Right cardiac atrium (tissue), 5 donors: Measurements from ENCODE around the gene ZFAND3. TPM values are rescaled to one million over a fixed set of nuclear protein-coding genes. Genes with fewer than 3 reads are reported as not detected.
"Not testable (repeated sequence)": the region's sequence is repeated elsewhere in the genome, so short reads cannot be mapped to it uniquely, and the experiment has no call there.

Experiments used
- ATAC-seq, 2 donors: fragments of 200-7000 bp; cut with Tn5 transposase; one replicate each; pipeline versions ENCODE4 v1.8.0 to v1.9.1; 2020; ENCODE audit warnings: moderate library complexity in 2 of 2, mild to moderate bottlenecking in 1 of 2
- DNase-seq, 3 donors: peaks; one replicate each; pipeline ENCODE4 v3.0.0-alpha.2; 2020
- H3K27ac ChIP-seq: one replicate; pipeline ENCODE4 v1.5.1; 2013; ENCODE audit warnings: mild to moderate bottlenecking, low read length, control low read depth, moderate library complexity
- H3K27me3 ChIP-seq: one replicate; pipeline ENCODE4 v1.6.1; 2013; ENCODE audit not compliant: control insufficient read depth, insufficient read depth
- H3K4me1 ChIP-seq: one replicate; pipeline ENCODE4 v1.6.1; 2013; ENCODE audit warnings: low read length; ENCODE audit not compliant: control insufficient read depth, insufficient read depth
- H3K4me3 ChIP-seq: one replicate; pipeline ENCODE4 v1.5.1; 2013; ENCODE audit warnings: low read length, control low read depth
- H3K9me3 ChIP-seq: one replicate; pipeline ENCODE4 v1.6.1; 2013; ENCODE audit warnings: low read length; ENCODE audit not compliant: control insufficient read depth
- WGBS: extraction: QIAGEN DNeasy Blood & Tissue Kit; methylation state at CpG from one replicate; pipeline ENCODE4 v1.1.7; 2013; 5-methylcytosine and 5-hydroxymethylcytosine counted together
- intact Hi-C, 4 donors: fragments of 100-400 bp; cut with DNase I; formaldehyde crosslinking; loops; one replicate each; pipeline versions ENCODE4 v1.11.0 to v1.14.0; 2022 to 2023
- polyA plus RNA-seq: library from polyadenylated mRNA; stranded (reverse); fragments of 200-250 nt; gene quantifications from one replicate; pipeline ENCODE4 v1.2.3, GENCODE V29; 2013
- total RNA-seq, 4 donors: library from RNA; stranded (reverse); fragmentation: NEBNext Ultra II Directional; extraction: Animal tissue kit (Norgen Biotek cat#: 25700); gene quantifications; one replicate each; pipeline ENCODE4 v1.2.1, GENCODE V29; 2021
- donor health status: healthy with polysubstance abuse.
- donor health status: DM: no; HTN: yes; CAD: no.
- donor health status: DM: no; HTN: no; CAD: no.
- donor health status: DM: no; HTN: yes; CAD: no; lungs with severe emphysema.
- donor health status: DM: yes; HTN: yes; CAD: no.

The ZFAND3 gene
- total and polyA plus RNA-seq, 5 donors, result 50.1 to 91.4 (median 79.1) TPM

DNA sequence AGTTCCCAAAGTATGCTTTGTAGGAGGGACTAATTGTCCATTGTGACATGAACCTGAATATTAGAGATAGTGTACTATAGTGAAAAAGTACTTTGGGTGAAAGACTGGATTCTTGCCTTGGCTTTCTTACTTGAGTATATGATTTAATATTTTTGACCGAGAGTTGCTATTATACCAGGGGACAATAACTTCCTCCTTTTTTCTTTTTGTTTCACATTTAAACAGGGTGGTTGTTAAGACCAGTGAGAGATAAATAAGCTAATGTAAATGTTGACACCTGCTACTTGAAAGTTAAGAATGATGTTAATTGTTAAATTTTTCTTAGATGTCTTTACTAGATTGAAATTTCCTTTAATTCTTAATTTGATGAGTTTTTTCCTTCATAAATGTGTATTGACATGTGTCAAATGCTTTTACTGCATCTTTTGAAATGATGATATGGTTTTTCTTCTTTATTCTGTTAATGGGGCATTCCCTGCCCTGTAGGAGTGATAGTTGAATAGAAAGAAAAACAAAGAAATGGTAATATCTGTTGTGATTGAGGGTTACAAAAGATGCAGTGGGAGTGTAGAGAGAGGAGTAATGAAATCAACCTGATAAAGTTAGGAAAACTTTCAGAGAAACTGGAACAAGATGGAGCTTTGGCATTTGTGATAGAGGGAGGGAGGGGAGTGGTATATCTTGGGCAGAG, 48.4 kb downstream of the ZFAND3 start:
- Histone ChIP-seq H3K4me1 (peaks cover 11% of the 10 kb centered on the region), H3K4me3 (no peak overlapping the region), H3K9me3 (no peaks in the 10 kb centered on the region), H3K27me3 (no peaks in the 10 kb centered on the region), H3K27ac (no peak overlapping the region)
- intact Hi-C loops, result no loop called here
- DNase-seq (no peak), ATAC-seq (no peak)
- WGBS, result 65% methylated on average over 1 of the region's 1 CpG

GRCh38 chr6:37868447-37868825, 48.9 kb downstream of the ZFAND3 start:
- H3K9me3 ChIP-seq, result no peaks in the 10 kb centered on the region
- no peaks in the 10 kb centered on the region for H3K27me3 ChIP-seq
- H3K27ac ChIP-seq, result no peak overlapping the region
- DNase-seq (no peak), ATAC-seq (peak in 1 of 2 donors; percentile 51)
- H3K4me3 ChIP-seq, result no peak overlapping the region
- intact Hi-C loops, result no loop called here
- 63% methylated on average over 4 of the region's 4 CpGs for WGBS
- H3K4me1 ChIP-seq, result peaks cover 11% of the 10 kb centered on the region

DNA sequence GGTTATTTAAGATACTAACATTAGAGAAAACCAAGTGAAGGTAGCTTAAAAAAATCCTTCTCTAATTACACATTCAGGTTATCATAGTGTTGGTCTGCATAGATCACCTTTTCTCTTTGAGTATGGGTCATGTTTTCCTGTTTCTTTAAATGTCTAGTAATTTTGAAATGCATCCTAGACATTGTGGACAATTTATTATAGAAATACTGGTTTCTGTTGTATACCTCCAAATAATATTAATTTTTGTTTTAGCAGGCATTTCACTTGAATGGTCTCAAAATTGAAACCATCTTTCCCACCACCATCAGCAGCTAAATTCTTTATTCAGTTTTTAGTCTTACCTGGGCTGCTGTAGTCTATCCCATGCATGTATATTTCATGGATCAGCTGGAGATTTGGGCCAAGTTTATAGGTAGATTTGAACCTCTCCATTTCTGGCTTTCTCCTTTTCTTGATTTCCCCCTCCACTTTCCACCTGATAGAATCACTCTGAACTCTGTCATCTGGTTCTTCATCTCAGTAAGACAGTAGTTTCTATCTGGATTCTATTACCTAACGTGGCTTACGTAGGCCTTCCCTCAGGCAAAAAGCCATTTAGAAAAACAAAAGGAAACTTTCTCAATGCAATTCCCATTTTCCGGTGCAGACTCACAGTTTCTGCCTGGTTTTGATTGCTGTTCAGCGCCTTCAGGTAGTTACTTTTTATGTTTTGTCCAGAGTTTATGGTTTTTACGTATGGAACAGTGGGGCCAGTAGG, 52.3 kb downstream of the ZFAND3 start:
- Histone ChIP-seq H3K27ac (no peak overlapping the region), H3K9me3 (no peaks in the 10 kb centered on the region), H3K4me3 (no peak overlapping the region), H3K27me3 (no peaks in the 10 kb centered on the region), H3K4me1 (peaks cover 7% of the 10 kb centered on the region)
- no peak for ATAC-seq
- WGBS, result 93% methylated on average over 5 of the region's 5 CpGs
- intact Hi-C loops, result no loop called here
- DNase-seq, result no peak

- peaks cover 7% of the 10 kb centered on the region for H3K4me1 ChIP-seq
- no peak for ATAC-seq
These were observed 52.8 kb downstream of the ZFAND3 start for GRCh38 chr6:37872373-37872745.

GRCh38 chr6:37874726-37875125, 55.2 kb downstream of the ZFAND3 start:
- Histone ChIP-seq H3K4me3 (no peak overlapping the region), H3K27me3 (no peaks in the 10 kb centered on the region), H3K9me3 (no peaks in the 10 kb centered on the region), H3K4me1 (peaks cover 8% of the 10 kb centered on the region), H3K27ac (no peak overlapping the region)
- no peak for DNase-seq
- 64% methylated on average over 3 of the region's 3 CpGs for WGBS
- ATAC-seq, result no peak
- intact Hi-C loops, result no loop called here

More at GRCh38 chr6:37872373-37872745, 52.8 kb downstream of the ZFAND3 start:
- DNase-seq, result no peak
- Histone ChIP-seq H3K9me3 (no peaks in the 10 kb centered on the region), H3K27ac (no peak overlapping the region), H3K4me3 (no peak overlapping the region), H3K27me3 (no peaks in the 10 kb centered on the region)
- 67% methylated on average over 2 of the region's 2 CpGs for WGBS
- intact Hi-C loops, result no loop called here

- H3K27ac ChIP-seq, result no peak overlapping the region
These were observed 56.2 kb downstream of the ZFAND3 start for GRCh38 chr6:37875561-37876309.

GRCh38 chr6:37876843-37877242, 57.3 kb downstream of the ZFAND3 start:
- H3K9me3 ChIP-seq, result no peaks in the 10 kb centered on the region
- no peak overlapping the region for H3K4me3 ChIP-seq
- intact Hi-C loops, result no loop called here
- no peak overlapping the region for H3K27ac ChIP-seq
- WGBS, result 89% methylated on average over 4 of the region's 4 CpGs
- DNase-seq (no peak), ATAC-seq (no peak)
- H3K27me3 ChIP-seq, result no peaks in the 10 kb centered on the region
- H3K4me1 ChIP-seq, result peaks cover 9% of the 10 kb centered on the region

More at GRCh38 chr6:37875561-37876309, 56.2 kb downstream of the ZFAND3 start:
- Histone ChIP-seq H3K9me3 (no peaks in the 10 kb centered on the region), H3K27me3 (no peaks in the 10 kb centered on the region), H3K4me1 (peaks cover 6% of the 10 kb centered on the region), H3K4me3 (no peak overlapping the region)
- intact Hi-C loops, result no loop called here
- ATAC-seq (no peak), DNase-seq (no peak)
- WGBS, result 80% methylated on average over 5 of the region's 5 CpGs

GRCh38 chr6:37877373-37878149, 58.0 kb downstream of the ZFAND3 start:
- DNase-seq (no peak), ATAC-seq (peak; percentile 20 to 31)
- H3K9me3 ChIP-seq, result no peaks in the 10 kb centered on the region
- intact Hi-C loops, result no loop called here
- H3K27me3 ChIP-seq, result no peaks in the 10 kb centered on the region
- H3K4me1 ChIP-seq, result peaks cover 11% of the 10 kb centered on the region
- no peak overlapping the region for H3K4me3 ChIP-seq
- no peak overlapping the region for H3K27ac ChIP-seq
- WGBS, result 70% methylated on average over 6 of the region's 6 CpGs

GRCh38 chr6:37878150-37878710, 58.7 kb downstream of the ZFAND3 start:
- H3K9me3 ChIP-seq, result no peaks in the 10 kb centered on the region
- WGBS, result 76% methylated on average over 7 of the region's 7 CpGs
- no peak for DNase-seq
- no peak overlapping the region for H3K27ac ChIP-seq
- intact Hi-C loops, result no loop called here
- H3K4me1 ChIP-seq, result peaks cover 11% of the 10 kb centered on the region
- H3K4me3 ChIP-seq, result no peak overlapping the region
- H3K27me3 ChIP-seq, result no peaks in the 10 kb centered on the region
- peak; percentile 44 to 60 for ATAC-seq

- intact Hi-C loops, H3K27ac ChIP-seq, DNase-seq, H3K4me1 ChIP-seq, H3K4me3 ChIP-seq, ATAC-seq, H3K27me3 ChIP-seq, H3K9me3 ChIP-seq: not testable (repeated sequence)
- WGBS, result 59% methylated on average over 3 of the region's 5 CpGs
These were observed 61.1 kb downstream of the ZFAND3 start for GRCh38 chr6:37880602-37881001.
